SK-N-SH (cell line): ENCODE data around the gene STC2. TPM values are rescaled to one million over a fixed set of nuclear protein-coding genes. Genes with fewer than 3 reads are reported as not detected.

Experiments
- CTCF ChIA-PET: fragments of 300-600, 350-600 bp; formaldehyde crosslinking; extraction: SDS; loops from one replicate; lab custom pipeline; 2021; lab: Yijun Ruan, JAX
- POLR2A ChIA-PET: fragments of 350-600 bp; sonication (Branson Sonifier 250); formaldehyde crosslinking; extraction: SDS; loops from one replicate; lab custom pipeline; 2020; ENCODE audit warnings: antibody characterized with exemption, inconsistent platforms; lab: Yijun Ruan, JAX
- DNase-seq: peaks from one replicate; pipeline ENCODE4 v3.0.0; 2012
- H2AFZ ChIP-seq: fragments of 200-600 bp; sonication (generic); 2 replicates; pipeline ENCODE4 v1.8.1; 2016; ENCODE audit warnings: antibody characterized with exemption, mild to moderate bottlenecking, low read depth
- H3F3A ChIP-seq: fragments of 200-600 bp; sonication (generic); replicated peaks from 2 replicates; pipeline ENCODE3; 2016; ENCODE audit warnings: antibody characterized with exemption, mild to moderate bottlenecking; ENCODE audit not compliant: insufficient read depth
- H3K27ac ChIP-seq, 2 experiments: fragments of 200-500 bp in 1 of 2; fragments of 200-600 bp in 1 of 2; sonication (Bioruptor generic) in 1 of 2; sonication (generic), shearing (Covaris generic) in 1 of 2; 2 replicates each; pipeline versions ENCODE4 v1.5.1 to v1.6.1; 2014 to 2016; ENCODE audit warnings: low read depth in 2 of 2, inconsistent platforms in 1 of 2, low read length in 1 of 2, mild to moderate bottlenecking in 1 of 2, mixed read lengths in 1 of 2
- H3K27me3 ChIP-seq: fragments of 200-600 bp; sonication (generic), shearing (Covaris generic); 2 replicates; pipeline ENCODE4 v1.6.1; 2016; ENCODE audit warnings: mixed run types; ENCODE audit not compliant: insufficient read depth
- H3K36me3 ChIP-seq, 2 experiments: fragments of 200-500 bp in 1 of 2; fragments of 200-600 bp in 1 of 2; sonication (Bioruptor generic) in 1 of 2; sonication (generic) in 1 of 2; replicated peaks in 1 of 2; 2 replicates each; pipeline versions ENCODE3 to v1.5.1; 2014 to 2016; ENCODE audit warnings: low read length in 1 of 2, mild to moderate bottlenecking in 1 of 2; ENCODE audit not compliant: insufficient read depth in 2 of 2, control insufficient read depth in 1 of 2
- H3K4me1 ChIP-seq, 2 experiments: fragments of 200-500 bp in 1 of 2; fragments of 200-600 bp in 1 of 2; sonication (Bioruptor generic) in 1 of 2; sonication (generic), shearing (Covaris generic) in 1 of 2; 2 replicates each; pipeline versions ENCODE4 v1.5.1 to v1.6.1; 2014 to 2016; ENCODE audit warnings: low read depth in 1 of 2, low read length in 1 of 2, mixed run types in 1 of 2; ENCODE audit not compliant: insufficient read depth in 2 of 2, control insufficient read depth in 1 of 2
- H3K4me2 ChIP-seq: fragments of 200-600 bp; sonication (generic), shearing (Covaris generic); 2 replicates; pipeline ENCODE4 v1.6.1; 2017; ENCODE audit warnings: mixed run types
- H3K4me3 ChIP-seq, 2 experiments: fragments of 200-500 bp in 1 of 2; fragments of 200-600 bp in 1 of 2; sonication (Bioruptor generic) in 1 of 2; sonication (generic), shearing (Covaris generic) in 1 of 2; 2 replicates each; pipeline versions ENCODE4 v1.5.1 to v1.8.1; 2014 to 2016; ENCODE audit warnings: low read depth in 2 of 2, inconsistent platforms in 1 of 2, low read length in 1 of 2, mild to moderate bottlenecking in 1 of 2, mixed read lengths in 1 of 2, moderate library complexity in 1 of 2
- H3K79me2 ChIP-seq: fragments of 200-600 bp; sonication (generic); 2 replicates; pipeline ENCODE4 v1.8.1; 2017; ENCODE audit warnings: mild to moderate bottlenecking; ENCODE audit not compliant: insufficient read depth
- H3K9ac ChIP-seq: fragments of 200-600 bp; sonication (generic); 2 replicates; pipeline ENCODE4 v1.6.1; 2017; ENCODE audit warnings: mixed run types
- H3K9me2 ChIP-seq: fragments of 200-600 bp; sonication (generic); 2 replicates; pipeline ENCODE4 v1.6.1; 2017; ENCODE audit warnings: mixed run types
- H3K9me3 ChIP-seq: fragments of 200-600 bp; sonication (generic); 2 replicates; pipeline ENCODE4 v1.6.1; 2017; ENCODE audit warnings: mixed run types, mild to moderate bottlenecking, moderate library complexity
- H4K20me1 ChIP-seq: fragments of 200-600 bp; sonication (generic); 2 replicates; pipeline ENCODE4 v1.6.1; 2017; ENCODE audit warnings: mild to moderate bottlenecking, mixed run types; ENCODE audit not compliant: insufficient read depth
- EZH2phosphoT487 ChIP-seq: fragments of 200-600 bp; sonication (generic); IDR thresholded peaks from 2 replicates; pipeline ENCODE4 v1.6.1; 2017; ENCODE audit warnings: low read depth, mixed run types, mild to moderate bottlenecking, antibody characterized with exemption, moderate library complexity, borderline replicate concordance
- FOSL2 ChIP-seq: IDR thresholded peaks from 2 replicates; pipeline ENCODE4 v1.4.0; 2012; ENCODE audit warnings: low read depth, mild to moderate bottlenecking, moderate library complexity, borderline replicate concordance
- GABPA ChIP-seq: IDR thresholded peaks from 2 replicates; pipeline ENCODE4 v1.4.0; 2012; ENCODE audit warnings: low read depth, mild to moderate bottlenecking
- JUND ChIP-seq: IDR thresholded peaks from 2 replicates; pipeline ENCODE4 v1.4.0; 2012
- MXI1 ChIP-seq: IDR thresholded peaks from 2 replicates; pipeline ENCODE4 v1.6.1; 2012; ENCODE audit warnings: mild to moderate bottlenecking, low read depth, low read length, improper control_type of control experiment
- NFIC ChIP-seq: IDR thresholded peaks from 2 replicates; pipeline ENCODE4 v1.4.0; 2012; ENCODE audit warnings: borderline replicate concordance
- NRF1 ChIP-seq: IDR thresholded peaks from 2 replicates; pipeline ENCODE4 v1.6.1; 2012; ENCODE audit warnings: low read depth, mild to moderate bottlenecking, low read length
- PBX3 ChIP-seq: IDR thresholded peaks from 2 replicates; pipeline ENCODE4; 2012
- POLR2AphosphoS5 ChIP-seq: IDR thresholded peaks from 2 replicates; pipeline ENCODE4 v1.6.1; 2012; ENCODE audit warnings: low read depth, low read length
- RAD21 ChIP-seq: IDR thresholded peaks from 2 replicates; pipeline ENCODE4 v1.6.1; 2012; ENCODE audit warnings: mild to moderate bottlenecking, low read length
- REST ChIP-seq: IDR thresholded peaks from 2 replicates; pipeline ENCODE4 v1.6.1; 2012; ENCODE audit warnings: mild to moderate bottlenecking, low read depth, low read length, moderate library complexity
- RFX5 ChIP-seq: IDR thresholded peaks from 2 replicates; pipeline ENCODE4 v1.6.1; 2012; ENCODE audit warnings: mild to moderate bottlenecking, improper control_type of control experiment, low read length
- RXRA ChIP-seq: IDR thresholded peaks from 2 replicates; pipeline ENCODE4 v1.4.0; 2012; ENCODE audit warnings: low read depth, mild to moderate bottlenecking, borderline replicate concordance
- SIN3A ChIP-seq: IDR thresholded peaks from 2 replicates; pipeline ENCODE4 v1.6.1; 2012; ENCODE audit warnings: low read depth, mild to moderate bottlenecking, low read length, moderate library complexity, borderline replicate concordance
- SMC3 ChIP-seq: IDR thresholded peaks from 2 replicates; pipeline ENCODE4 v1.6.1; 2012; ENCODE audit warnings: low read depth, low read length, improper control_type of control experiment
- TEAD4 ChIP-seq: IDR thresholded peaks from 2 replicates; pipeline ENCODE4 v1.4.0; 2012; ENCODE audit warnings: mild to moderate bottlenecking, borderline replicate concordance; ENCODE audit not compliant: insufficient read depth
- USF1 ChIP-seq: IDR thresholded peaks from 2 replicates; pipeline ENCODE4 v1.4.0; 2012; ENCODE audit warnings: low read depth, borderline replicate concordance
- USF2 ChIP-seq: fragments of 150-350 bp; IDR thresholded peaks from 2 replicates; pipeline ENCODE4 v1.6.1; 2017; ENCODE audit warnings: antibody characterized with exemption, low read length, low read depth, borderline replicate concordance
- ZBTB33 ChIP-seq: IDR thresholded peaks from 2 replicates; pipeline ENCODE4 v1.4.0; 2012; ENCODE audit warnings: low read depth, borderline replicate concordance
- WGBS: methylation state at CpG from one replicate; pipeline ENCODE4 v1.1.6; 2017; ENCODE audit warnings: low lambda C conversion rate; 5-methylcytosine and 5-hydroxymethylcytosine counted together
- polyA plus RNA-seq, 3 experiments: library from polyadenylated mRNA; depleted of rRNA; stranded (reverse); fragments of >200 nt; gene quantifications; 2 replicates each; pipeline ENCODE4 v1.2.3, GENCODE V29; 2012

The STC2 gene
- polyA plus RNA-seq, 1 of the 3 experiments (the other 2 are of a cell fraction): 5.9 TPM

- TF ChIP-seq SMC3: peak; percentile 99
- TF ChIP-seq RFX5: no peak
- peak; percentile 46; the same call in 1 of the 2 replicates for TF ChIP-seq USF1
- TF ChIP-seq NFIC: no peak
Measured at GRCh38 chr5:173331956-173332479, 3.8 kb upstream of the STC2 start (continued).

- Histone ChIP-seq H3K27ac (no peak overlapping the region), H3K9me3 (no peaks in the 10 kb centered on the region), H3K36me3 (no peaks in the 10 kb centered on the region), H3K9me2 (no peaks in the 10 kb centered on the region), H2AFZ (no peak overlapping the region), H3F3A (peaks cover 26% of the 10 kb centered on the region), H3K4me2 (no peak overlapping the region), H3K4me1 (peaks cover 0 to 27% of the 10 kb centered on the region in 2 experiments; a peak in 1 of 4 replicates), H4K20me1 (no peaks in the 10 kb centered on the region), H3K79me2 (peaks cover 8% of the 10 kb centered on the region; the same call in 1 of the 2 replicates), H3K27me3 (no peaks in the 10 kb centered on the region), H3K9ac (no peak overlapping the region), H3K4me3 (no peak overlapping the region)
- POLR2A ChIA-PET: interaction anchor here (1.0 to 6.0 kb wide), 3 partner anchors 16 to 347 kb away, joined by 3 to 40 read pairs (median 7); partner anchors contain the start of gene ATP6V0E1
- DNase-seq: no peak
- WGBS: 94% methylated on average over 4 of the region's 4 CpGs
- CTCF ChIA-PET: interaction anchor here (0.5 to 13.7 kb wide), 30 partner anchors 9 to 1268 kb away, joined by 3 to 503 read pairs (median 4); partner anchors contain the start of gene ATP6V0E1
- no peak for TF ChIP-seq SIN3A
- TF ChIP-seq POLR2AphosphoS5: no peak
- TF ChIP-seq FOSL2: no peak
- no peak for TF ChIP-seq RFX5
- TF ChIP-seq MXI1: no peak
- TF ChIP-seq USF1: no peak
- TF ChIP-seq NFIC: no peak
- TF ChIP-seq JUND: no peak
- no peak for TF ChIP-seq RXRA
- no peak for TF ChIP-seq GABPA
- TF ChIP-seq NRF1: no peak
- no peak for TF ChIP-seq PBX3
- TF ChIP-seq USF2: no peak
- TF ChIP-seq RAD21: no peak
- TF ChIP-seq SMC3: no peak
- no peak for TF ChIP-seq REST
- TF ChIP-seq ZBTB33: no peak
- no peak for TF ChIP-seq EZH2phosphoT487
- TF ChIP-seq TEAD4: no peak
Measured at GRCh38 chr5:173331287-173331686, 3.1 kb upstream of the STC2 start.
